ENCODE measurements around the gene LSAMP.

- TF ChIP-seq CTCF (IDR thresholded peaks at IDR 0.05) (no peak), REST (IDR thresholded peaks at IDR 0.05; ENCODE audit: insufficient read depth in 1 of 2, low read depth in 2 of 2, low read length in 1 of 2) (no peak), POLR2AphosphoS5 (IDR thresholded peaks at IDR 0.05; ENCODE audit: low read depth, low read length) (no peak), SIN3A (IDR thresholded peaks at IDR 0.05; ENCODE audit: borderline replicate concordance, insufficient read depth, low read depth, low read length) (no peak), TCF7L2 (IDR thresholded peaks at IDR 0.05; ENCODE audit: low read depth, low read length) (no peak)
Measured at GRCh38 chr3:116341381-116341780, 103.9 kb downstream of the LSAMP start.
